ENCODE measurements around the gene CSNK2B. TPM values are rescaled to one million over a fixed set of nuclear protein-coding genes. Genes with fewer than 3 reads are reported as not detected.
A peak's percentile ranks its signal among the peaks of the same experiment; 100 is the strongest.

CSNK2B gene
- total and polyA plus RNA-seq, 9 of the 15 experiments (the other 6 are each of a cell fraction or from before 2014, with no cell fraction given): 120 to 1,126 (median 529) TPM

GRCh38 chr6:31690231-31691077, 24.6 kb downstream of the CSNK2B start (continued):
- TF ChIP-seq CBX8 (IDR thresholded peaks at IDR 0.05; ENCODE audit: borderline replicate concordance, extremely low read depth, low read depth, low read length, poor library complexity, severe bottlenecking) (no peak), SMAD2 (IDR thresholded peaks at IDR 0.05; ENCODE audit: low read depth, low read length) (no peak), ZBTB26 (CRISPR knock-in tag; IDR thresholded peaks at IDR 0.05) (peak; percentile 86), ZNF584 (CRISPR knock-in tag; IDR thresholded peaks at IDR 0.05; ENCODE audit: low read depth) (peak; percentile 72; the same call in 1 of the 2 replicates), LEF1 (IDR thresholded peaks at IDR 0.05) (peak; percentile 95), ZNF133 (CRISPR knock-in tag; IDR thresholded peaks at IDR 0.05) (no peak), CBFB (CRISPR knock-in tag; IDR thresholded peaks at IDR 0.05) (no peak), TFAP4 (CRISPR knock-in tag; IDR thresholded peaks at IDR 0.05; ENCODE audit: borderline replicate concordance) (peak; percentile 64; the same call in 1 of the 2 replicates), RBM34 (IDR thresholded peaks at IDR 0.05; ENCODE audit: borderline replicate concordance, insufficient read depth, low read length) (no peak), SMARCB1 (IDR thresholded peaks at IDR 0.05; ENCODE audit: insufficient read length, low read depth) (peak; percentile 100), PCBP2 (IDR thresholded peaks at IDR 0.05; ENCODE audit: low read depth, low read length, poor library complexity, severe bottlenecking) (no peak), RAD21 (CRISPR knock-in tag; conservative IDR thresholded peaks at IDR 0.05 in 1 of 2, IDR thresholded peaks at IDR 0.05 in 1 of 2) (peak; percentile 34 to 44), NRF1 (conservative IDR thresholded peaks at IDR 0.05 in 1 of 2, IDR thresholded peaks at IDR 0.05 in 1 of 2) (peak in 1 of 2 experiments; percentile 23; a peak in 2 of 4 replicates), SMARCA4 (IDR thresholded peaks at IDR 0.05) (peak; percentile 100), ZC3H4 (CRISPR knock-in tag; IDR thresholded peaks at IDR 0.05; ENCODE audit: borderline replicate concordance) (peak; percentile 33; the same call in 1 of the 2 replicates), JUND (IDR thresholded peaks at IDR 0.05; ENCODE audit: borderline replicate concordance, low read depth, low read length) (peak; percentile 100), JUND (tag; IDR thresholded peaks at IDR 0.05; ENCODE audit: borderline replicate concordance, low read depth, low read length) (peak; percentile 99; the same call in 2 of the 3 replicates), ZNF592 (IDR thresholded peaks at IDR 0.05) (peak; percentile 80), PURB (CRISPR knock-in tag; IDR thresholded peaks at IDR 0.05; ENCODE audit: low read depth) (0 out of 2 replicates have a peak, but pooled peaks have one; percentile 86), ZNF589 (CRISPR knock-in tag; IDR thresholded peaks at IDR 0.05; ENCODE audit: low read depth) (peak; percentile 81; the same call in 1 of the 2 replicates)
